GM19452 (cell line): ENCODE data around the gene IL9.
"Not testable (repeated sequence)": the region's sequence is repeated elsewhere in the genome, so short reads cannot be mapped to it uniquely, and the experiment has no call there.

Experiments
- ATAC-seq: cut with Tn5 transposase; IDR thresholded peaks from one replicate; pipeline ENCODE4 v1.9.1; 2021; ENCODE audit not compliant: unreplicated experiment

IL9 gene

DNA sequence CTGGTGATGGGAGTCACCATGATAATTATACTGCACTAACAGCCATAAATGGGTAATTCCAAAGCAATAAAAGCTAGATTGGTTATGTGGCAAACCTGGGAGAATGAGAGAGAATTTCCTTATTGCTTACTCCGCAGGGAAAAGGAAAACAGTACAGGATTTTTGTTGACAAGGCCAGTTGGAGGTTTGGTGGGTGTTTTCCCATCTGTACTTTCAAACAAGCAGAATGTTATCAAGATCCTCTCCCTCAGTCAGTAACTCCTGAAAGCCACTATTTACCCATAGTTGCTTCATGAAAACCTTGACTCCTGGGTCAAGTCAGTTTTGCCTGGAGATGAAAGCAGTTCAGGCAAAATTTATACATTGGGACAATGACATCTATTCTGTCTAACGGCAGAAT, 26.4 kb downstream of the IL9 start:
- ATAC-seq, result no peak

DNA sequence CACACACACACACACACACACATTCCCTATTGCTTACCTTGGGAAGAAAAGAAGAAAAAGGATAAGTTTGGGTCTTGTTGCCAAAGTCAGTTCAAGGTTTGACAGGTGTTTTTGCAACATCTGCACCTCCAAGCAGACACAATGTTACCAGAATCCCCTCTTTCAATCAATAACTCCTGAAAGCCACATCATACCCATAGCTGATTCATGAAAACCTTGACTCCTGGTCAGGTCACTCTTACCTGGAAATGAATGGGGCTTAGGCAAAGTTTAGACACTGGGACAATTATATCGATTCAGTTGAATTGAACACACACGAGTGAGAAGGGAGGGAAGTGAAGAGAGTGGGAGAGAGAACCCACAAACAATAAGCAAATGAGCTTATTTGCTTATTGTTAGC, 27.0 kb downstream of the IL9 start:
- no peak for ATAC-seq

DNA sequence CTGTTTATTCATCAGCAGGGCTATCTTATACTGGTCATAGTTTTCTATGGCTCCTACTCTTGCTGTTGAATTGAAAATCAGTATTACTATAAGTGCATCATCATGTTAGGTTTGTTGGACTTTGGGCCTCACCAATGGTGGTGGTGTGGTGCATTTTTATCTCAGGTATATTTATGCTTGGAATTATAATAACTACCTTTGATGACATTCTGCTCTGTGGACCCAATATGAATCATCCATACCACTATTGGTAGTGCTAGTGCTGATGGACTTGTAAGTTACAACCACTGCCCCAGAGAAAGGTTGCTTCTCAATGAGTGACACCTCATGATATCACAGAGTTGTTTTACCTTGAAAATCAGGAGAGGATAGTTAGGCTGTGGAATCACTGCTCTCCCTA, 28.0 kb downstream of the IL9 start:
- ATAC-seq, result no peak

DNA sequence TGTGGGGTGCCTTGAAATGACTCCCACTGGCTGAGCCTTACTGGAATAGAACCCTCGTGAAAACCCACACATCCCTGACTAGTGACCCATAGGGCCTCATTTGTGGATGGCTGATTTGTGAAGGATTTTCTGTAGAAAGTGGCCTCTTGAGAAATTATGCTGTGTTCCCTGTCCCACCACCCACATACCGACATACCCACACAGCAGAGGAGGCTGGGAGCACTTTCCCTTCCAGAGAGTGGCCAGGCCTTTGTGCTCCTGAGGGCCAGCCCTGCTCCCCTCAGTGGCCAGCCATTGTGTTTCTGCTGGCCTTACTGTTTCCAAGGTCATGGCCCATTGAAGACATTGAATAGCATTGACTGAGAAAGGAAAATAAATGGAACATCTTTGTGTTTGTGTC, 29.6 kb downstream of the IL9 start:
- no peak for ATAC-seq

DNA sequence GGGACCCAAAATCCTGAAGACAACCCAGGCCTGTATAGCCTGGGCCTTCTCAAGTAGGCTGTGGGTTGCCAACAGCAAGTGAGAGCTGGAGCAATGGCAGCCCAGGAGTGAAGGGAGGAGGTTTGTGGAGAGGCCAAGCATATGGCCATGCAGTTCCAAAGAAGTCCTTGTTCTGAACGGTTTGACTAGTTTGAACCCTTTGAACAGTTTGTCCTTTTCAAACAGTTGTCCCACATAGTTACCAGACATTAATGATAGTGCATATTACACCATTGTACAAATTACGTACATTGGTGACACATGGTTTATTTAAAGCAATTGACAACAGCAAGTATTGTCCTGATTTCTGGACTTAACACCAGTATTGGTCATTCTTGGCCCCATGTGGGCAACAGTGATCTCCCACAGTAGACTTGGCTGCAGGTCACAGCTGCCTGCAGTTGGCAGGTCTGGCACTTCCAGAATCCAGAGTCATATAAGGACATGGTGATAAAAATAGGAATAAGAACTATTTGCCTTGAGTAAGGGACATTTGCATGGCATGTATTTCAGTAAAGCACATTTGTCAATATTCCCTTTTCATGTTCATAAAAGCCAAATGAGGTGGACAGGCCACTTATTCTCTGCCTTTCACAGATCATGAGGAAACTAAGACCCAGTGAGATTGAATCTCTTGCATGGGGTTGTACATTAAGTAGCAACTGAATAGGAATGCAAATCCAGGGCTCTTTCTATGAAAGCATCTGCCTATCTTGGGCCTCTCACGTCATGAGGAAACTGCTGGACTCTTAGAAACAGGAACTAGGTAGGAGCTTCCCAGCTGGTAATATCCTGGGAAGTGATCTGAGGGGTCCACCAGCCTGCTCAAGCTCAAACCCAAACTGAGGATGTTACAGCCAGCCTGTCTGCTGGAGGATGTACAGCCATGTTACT, 30.9 kb downstream of the IL9 start:
- no peak for ATAC-seq

DNA sequence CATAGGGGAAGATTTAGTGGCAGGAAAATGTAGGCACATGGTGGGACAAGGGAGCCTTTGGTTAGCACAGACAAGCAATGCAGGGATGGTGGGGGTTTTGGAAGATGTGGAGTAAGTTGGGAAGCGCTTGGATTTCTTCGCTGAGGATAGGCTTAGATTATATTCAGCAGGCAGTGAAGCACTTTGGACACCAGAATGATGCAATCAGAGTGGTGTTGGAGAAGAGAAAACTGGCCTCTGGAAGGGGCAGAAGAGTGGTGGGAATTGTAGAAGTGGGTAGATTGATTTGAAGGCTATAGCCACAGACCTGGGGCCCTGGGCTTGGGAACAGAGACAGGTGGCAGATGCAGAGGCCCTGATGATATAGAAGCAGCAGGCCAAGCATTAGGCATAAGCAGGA, 32.9 kb downstream of the IL9 start:
- ATAC-seq, result no peak

DNA sequence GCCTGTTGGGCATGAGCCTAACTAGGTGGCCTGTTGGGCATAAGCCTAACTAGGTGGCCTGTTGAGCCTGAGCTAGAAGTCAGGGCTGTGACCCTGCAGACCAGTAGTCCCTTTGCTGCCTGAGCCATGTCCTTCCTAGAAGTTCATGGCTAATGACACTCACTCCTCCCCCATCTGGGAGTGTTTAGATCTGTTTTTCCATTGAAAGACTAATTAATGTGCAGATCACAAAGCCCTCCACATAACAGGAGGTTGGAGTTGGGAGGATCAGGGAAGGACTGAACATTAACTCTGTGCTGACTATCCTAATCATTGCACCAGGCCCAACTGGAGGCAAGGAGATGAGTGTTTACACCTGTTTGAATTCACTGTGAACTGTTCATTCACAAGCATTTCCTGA, 33.6 kb downstream of the IL9 start:
- ATAC-seq, result no peak

DNA sequence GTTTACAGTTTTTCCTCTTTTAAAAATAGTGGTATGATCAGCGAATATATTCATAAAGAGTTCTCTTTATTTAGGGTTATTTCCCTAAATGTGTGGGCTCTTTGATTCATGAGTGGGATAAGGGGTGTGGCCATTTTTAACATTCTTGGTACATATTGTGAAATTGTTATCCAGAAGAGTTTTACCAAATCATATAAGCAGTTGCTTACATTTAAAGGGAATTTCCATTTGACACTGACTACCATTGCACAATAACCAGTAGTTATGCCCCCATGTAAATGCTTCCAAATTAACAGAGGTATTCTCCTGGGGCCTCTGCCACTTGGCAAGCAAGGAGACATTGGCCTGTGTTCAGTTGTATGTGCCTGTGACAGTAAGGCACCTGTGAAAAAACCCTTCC, 34.0 kb downstream of the IL9 start:
- ATAC-seq, result no peak

DNA sequence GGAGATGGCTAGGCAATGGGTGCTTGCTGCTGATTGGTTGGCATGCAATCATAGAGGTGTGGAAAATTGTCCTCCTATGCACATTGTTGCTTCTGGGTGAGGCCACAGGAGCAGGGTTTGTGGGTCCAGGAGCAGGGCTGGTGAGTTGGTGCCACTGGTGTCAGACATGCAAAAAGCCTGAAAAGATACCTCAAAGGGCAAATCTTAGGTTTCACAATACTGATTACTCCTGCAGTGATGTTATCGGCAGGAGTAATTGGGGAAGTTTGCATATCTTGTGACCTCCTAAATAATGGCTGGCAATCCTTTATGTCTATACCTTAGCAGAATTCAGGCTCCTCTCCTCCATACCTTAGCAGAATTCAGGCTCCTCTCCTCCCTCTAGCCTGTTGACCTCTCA, 36.0 kb downstream of the IL9 start:
- no peak for ATAC-seq

DNA sequence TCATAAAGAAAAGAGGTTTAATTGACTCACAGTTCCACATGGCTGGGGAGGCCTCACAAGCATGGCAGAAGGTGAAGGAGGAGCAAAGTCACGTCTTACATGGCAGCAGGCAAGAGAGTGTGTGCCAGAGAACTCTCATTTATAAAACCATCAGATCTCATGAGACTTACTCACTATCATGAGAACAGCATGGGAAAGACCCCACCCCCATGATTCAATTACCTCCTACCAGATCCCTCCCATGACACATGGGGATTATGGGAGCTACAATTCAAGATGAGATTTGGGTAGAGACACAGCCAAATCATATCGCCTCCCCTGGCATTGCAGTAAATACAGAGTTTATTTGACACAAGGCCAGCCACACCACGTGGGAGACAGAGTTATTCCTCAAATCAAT, 36.5 kb downstream of the IL9 start:
- not testable (repeated sequence) for ATAC-seq

DNA sequence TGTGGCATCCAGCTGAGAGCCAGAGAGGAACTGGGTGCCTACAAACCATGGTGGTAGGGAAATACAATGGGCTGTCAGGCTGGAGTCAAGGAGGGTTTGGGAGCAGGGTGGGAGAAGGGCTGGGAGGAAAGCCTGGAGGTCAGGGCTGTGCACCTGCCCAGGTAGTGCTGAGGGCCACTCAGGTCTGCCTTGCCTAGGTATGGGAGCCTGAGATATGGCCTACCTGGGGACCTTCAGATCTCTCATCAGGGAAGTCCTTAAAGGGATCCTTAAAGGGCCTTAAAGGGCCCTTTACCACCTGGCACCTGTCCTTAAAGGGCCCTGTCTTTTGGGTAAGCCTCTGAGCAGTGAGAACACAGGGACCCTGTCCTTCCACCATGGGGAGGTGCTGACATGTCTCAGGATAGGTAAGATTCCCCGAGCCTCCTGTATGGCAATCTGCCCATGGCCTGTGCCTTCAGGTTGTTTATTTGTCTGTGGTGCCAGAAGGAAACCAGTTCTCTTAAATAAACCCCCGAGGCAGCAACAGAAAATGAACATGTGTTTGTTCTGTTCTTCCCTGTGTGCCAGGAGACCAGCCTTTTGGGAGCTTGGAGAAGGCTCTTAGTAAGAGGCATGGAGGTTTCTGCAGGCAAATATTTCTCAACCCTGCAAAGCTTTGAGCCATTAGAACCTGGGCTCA, 37.9 kb downstream of the IL9 start:
- ATAC-seq, result no peak

DNA sequence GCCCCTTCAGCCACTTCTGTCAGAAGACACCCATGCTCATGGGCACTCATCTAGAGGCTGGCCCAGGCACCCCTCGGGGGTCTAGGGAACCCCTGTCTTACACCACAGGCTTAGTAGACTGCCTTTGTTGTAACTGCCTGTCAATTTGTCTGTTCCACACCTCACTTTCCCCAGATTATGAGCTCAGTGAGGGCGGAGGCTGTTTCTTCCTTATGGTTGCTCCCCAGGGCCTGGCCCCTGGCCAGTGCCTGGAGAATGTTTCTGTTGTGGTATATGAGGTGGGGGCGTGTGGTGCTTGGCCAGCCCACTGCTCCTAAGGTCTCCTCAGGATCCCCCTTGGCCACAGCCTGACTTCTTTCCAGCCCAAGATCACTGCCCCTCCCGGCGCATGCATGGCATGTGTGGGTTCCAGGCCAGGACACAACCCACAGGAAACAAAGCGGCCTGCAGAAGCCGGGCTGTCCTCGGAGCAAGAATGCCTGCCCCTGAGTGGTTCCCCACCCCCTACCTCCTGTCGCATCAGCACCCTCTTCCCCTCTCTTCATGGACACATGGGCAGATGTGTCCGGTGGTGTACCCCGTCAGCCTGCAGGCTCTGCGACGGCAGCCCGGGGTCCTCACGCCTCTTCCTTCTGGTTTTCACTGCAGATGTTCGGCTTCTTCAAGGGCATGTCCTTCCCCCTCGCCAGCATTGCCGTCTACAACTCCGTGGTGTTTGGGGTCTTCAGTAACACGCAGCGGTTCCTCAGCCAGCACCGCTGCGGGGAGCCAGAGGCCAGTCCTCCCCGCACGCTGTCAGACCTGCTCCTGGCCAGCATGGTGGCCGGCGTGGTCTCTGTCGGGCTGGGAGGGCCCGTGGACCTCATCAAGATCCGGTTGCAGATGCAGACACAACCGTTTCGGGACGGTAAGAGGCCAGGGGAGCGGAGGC, 43.5 kb downstream of the IL9 start:
- no peak for ATAC-seq

DNA sequence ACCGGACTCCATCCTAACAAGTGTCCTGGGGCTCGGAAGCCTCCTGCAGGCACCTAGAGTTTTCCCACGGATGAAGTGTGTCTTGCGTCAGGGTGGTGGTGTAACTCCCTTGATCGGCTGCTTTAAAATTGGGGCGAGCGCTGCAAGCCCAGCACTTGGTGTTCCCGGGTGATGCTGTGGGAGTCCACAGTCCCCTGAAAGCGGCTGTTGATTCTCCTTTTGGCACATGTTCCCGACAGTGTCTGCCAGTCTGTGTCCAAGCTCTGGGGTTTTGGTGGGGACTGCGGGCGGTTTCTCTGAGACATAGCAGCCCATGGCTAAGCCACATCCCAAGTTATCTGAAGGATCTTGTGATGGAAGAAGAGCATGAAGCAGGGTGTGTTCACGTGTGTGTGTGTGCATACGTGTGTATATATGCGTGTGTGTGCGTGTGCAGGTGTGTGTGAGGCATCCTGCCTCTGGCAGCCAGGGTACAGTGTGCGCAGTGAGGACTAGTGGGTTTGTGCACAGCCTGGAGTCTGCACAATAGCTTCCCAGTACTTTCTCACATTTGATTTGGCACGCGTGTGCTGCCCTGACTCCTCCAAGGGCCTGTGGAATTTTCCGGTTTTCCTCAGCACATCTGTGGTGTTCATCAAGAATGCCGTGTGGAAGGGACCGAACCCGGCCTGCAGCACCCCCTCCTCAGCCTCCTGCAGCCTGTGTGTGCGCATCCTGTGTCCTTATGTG, 44.3 kb downstream of the IL9 start:
- ATAC-seq, result no peak

DNA sequence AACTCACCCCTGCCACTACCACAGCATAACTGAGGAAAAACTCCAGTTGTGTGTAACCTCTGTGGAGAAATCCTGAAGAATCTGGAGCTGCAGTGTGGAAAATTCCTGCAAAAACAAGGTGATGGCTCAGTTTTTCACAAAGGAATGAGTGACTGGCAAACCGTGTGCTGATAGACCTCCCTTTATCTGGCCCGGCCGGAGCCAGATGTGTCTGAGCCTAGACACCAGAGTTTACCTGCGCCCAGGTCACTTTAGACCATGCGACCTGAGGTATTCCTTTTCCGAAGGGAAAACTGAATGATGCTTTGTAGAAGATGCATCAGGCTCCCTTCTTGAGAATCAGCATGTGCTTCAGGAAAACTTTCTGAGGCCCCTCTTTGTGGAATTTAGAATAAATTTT, 45.0 kb downstream of the IL9 start:
- no peak for ATAC-seq

DNA sequence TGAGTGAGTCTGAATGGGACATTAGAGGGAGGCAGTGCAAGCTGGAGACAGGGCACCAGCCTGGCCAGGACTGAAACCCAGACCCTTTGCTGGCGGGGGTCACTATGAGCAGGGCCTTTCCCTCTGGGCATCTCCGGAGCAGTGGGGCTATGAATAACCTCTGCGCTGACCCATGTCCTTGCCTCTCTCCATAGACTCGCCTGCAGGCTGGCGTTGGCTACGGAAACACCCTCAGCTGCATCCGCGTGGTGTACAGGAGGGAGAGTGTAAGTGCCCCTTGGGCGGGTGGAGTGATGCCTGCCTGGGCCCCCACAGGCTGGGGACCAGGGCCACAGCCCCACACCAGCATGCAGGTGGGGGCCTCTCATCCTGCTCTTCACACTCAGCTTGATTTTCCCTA, 45.4 kb downstream of the IL9 start:
- ATAC-seq, result no peak

DNA sequence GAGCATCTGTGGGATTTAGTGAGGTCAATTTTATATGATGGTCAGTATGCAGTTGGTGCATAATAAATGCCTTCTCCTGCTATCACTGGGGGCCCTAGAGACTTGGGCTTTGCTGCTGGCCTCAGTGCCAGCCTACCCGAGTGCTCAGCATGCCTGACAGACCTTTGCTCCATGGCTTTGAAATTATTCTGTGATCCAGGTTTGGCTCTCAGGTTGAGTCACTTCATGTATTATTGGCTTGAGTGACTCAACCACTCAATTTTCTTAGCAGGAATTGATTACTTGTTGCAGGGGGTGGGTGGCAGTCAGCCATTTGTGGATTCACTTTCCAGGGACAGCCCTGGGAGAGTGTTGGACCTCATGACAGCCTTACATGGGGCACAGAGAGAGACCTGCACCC, 47.7 kb downstream of the IL9 start:
- no peak for ATAC-seq

DNA sequence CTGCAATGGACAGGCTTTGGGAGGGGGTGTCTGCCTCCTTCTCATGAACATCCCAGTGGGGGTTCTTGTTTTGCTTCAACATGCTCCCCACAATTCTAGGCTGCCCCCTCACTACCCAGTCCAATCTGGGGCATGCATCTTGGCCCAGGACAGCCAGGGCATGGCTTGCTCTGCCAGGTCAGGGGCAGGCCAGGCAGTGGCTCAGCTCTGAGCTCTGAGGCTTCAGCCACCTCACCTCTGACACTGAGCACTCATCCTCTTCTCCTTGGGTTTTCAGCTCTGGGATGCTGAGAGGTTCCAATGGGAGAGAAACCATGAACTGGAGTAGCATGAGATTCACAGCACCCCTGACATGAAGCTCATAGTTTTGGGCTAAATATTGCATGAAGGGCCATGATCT, 49.3 kb downstream of the IL9 start:
- ATAC-seq, result no peak

DNA sequence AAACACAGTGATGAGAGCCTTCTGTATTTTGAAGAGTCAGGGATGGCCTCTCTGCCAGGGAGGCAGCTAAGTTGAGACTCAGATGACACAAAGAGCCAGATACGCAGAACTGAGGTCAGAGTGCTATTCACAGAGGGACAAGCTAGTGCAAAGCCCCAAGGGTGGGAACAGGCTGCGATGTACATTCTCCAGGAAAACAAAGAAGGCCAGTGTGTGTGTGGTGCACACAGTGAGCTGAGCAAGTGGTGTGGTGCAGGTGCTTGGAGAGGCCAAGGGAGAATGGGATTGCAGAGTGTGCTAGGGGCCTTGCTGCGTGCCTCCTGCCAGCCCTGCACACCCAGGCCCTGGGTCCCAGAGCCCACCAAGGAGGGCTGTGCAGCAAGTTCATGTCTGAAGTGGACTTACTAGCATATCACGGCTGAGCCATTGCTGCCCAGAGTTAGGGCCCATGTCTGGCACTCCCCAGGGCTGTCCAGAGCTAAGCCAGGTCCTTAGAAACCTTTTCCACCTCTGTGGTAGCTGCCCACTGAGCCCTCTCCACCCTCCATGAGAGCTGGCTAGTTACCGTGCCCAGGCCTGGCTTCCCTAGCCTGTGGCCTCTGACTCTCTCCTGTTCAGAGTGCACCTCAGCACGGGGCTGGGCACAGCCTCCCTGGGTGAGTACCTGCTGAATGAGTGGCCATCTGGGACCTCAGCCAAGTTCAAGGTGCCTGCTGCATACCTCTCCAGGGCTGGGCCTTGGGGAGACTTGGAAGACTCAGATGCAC, 51.9 kb downstream of the IL9 start:
- no peak for ATAC-seq

DNA sequence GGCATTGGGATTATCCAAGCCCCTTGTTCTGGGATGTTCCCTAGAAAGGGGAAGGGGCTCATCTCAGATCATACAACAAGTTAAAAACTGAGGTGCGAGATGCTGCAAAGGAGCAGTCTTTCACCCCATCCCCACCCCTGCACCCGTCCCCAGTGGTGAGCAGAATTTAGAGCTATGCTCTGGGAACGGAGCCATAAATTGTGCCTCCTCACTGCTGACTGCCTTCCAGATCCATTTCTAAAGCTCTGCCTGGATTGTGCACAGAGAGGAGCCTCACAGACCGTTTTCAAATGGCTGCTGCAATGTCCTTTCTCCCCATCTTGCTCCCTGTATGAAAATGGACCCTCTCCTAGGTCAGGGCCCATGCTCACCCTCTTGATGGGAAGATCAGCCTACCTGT, 52.9 kb downstream of the IL9 start:
- ATAC-seq, result no peak
